ENCODE measurements around the gene OR6V1.

Gene OR6V1

DNA sequence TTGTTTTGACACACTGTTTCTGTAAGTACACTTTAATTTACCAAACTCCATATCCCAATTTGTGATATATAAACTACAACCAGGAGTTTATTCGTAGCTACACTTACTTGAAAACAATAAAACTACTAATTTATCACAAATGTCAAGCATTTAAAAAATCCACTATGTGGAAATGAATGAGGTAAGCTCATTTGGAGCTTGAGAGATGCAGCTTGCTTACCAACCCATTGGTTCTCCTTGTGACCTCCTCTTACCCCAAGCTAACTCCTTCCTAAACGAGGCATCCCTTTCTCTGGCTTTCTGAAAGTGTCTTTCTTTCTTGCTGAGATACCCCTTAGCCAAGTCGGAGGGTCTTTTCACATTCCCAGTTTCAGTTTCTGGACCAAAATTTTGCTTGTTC lies 2.5 kb downstream of the OR6V1 start:
- TF ChIP-seq, protein P1, sequence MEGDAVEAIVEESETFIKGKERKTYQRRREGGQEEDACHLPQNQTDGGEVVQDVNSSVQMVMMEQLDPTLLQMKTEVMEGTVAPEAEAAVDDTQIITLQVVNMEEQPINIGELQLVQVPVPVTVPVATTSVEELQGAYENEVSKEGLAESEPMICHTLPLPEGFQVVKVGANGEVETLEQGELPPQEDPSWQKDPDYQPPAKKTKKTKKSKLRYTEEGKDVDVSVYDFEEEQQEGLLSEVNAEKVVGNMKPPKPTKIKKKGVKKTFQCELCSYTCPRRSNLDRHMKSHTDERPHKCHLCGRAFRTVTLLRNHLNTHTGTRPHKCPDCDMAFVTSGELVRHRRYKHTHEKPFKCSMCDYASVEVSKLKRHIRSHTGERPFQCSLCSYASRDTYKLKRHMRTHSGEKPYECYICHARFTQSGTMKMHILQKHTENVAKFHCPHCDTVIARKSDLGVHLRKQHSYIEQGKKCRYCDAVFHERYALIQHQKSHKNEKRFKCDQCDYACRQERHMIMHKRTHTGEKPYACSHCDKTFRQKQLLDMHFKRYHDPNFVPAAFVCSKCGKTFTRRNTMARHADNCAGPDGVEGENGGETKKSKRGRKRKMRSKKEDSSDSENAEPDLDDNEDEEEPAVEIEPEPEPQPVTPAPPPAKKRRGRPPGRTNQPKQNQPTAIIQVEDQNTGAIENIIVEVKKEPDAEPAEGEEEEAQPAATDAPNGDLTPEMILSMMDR (IDR thresholded peaks at IDR 0.05), result no peak
- no peak overlapping the region for H3K27ac ChIP-seq
- H3K36me3 ChIP-seq, result no peaks in the 10 kb centered on the region
- no peaks in the 10 kb centered on the region for H3K4me1 ChIP-seq (ENCODE audit: control insufficient read depth in 1 of 2, insufficient read depth in 1 of 2, low read depth in 1 of 2, low read length in 1 of 2)
- no peaks in the 10 kb centered on the region for H3K27me3 ChIP-seq
- H3K4me3 ChIP-seq (ENCODE audit: low read depth in 1 of 2, low read length in 1 of 2), result no peak overlapping the region
- H3K9me3 ChIP-seq, result no peaks in the 10 kb centered on the region

DNA sequence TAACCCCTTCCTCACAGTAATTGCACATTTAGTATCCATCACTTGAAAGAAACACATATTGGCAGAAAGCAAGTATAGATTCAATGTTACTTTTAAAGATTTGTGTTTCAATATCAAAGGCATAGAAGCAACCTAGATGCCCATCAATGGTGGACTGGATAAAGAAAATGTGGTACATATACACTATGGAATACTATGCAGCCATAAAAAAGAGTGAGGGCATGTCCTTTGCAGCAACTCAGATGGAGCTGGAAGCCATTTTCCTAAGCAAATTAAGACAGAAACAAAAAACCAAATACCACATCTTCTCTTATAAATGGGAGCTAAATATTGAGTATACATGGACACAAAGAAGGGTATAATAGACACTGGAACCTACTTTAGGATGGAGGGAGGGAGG lies 3.6 kb downstream of the OR6V1 start:
- H3K4me1 ChIP-seq (ENCODE audit: control insufficient read depth in 1 of 2, insufficient read depth in 1 of 2, low read depth in 1 of 2, low read length in 1 of 2), result no peaks in the 10 kb centered on the region
- no peaks in the 10 kb centered on the region for H3K9me3 ChIP-seq
- H3K4me3 ChIP-seq (ENCODE audit: low read depth in 1 of 2, low read length in 1 of 2), result no peak overlapping the region
- TF ChIP-seq, protein P1 (IDR thresholded peaks at IDR 0.05), result no peak
- H3K27me3 ChIP-seq, result no peaks in the 10 kb centered on the region
- H3K27ac ChIP-seq, result no peak overlapping the region
- H3K36me3 ChIP-seq, result no peaks in the 10 kb centered on the region

DNA sequence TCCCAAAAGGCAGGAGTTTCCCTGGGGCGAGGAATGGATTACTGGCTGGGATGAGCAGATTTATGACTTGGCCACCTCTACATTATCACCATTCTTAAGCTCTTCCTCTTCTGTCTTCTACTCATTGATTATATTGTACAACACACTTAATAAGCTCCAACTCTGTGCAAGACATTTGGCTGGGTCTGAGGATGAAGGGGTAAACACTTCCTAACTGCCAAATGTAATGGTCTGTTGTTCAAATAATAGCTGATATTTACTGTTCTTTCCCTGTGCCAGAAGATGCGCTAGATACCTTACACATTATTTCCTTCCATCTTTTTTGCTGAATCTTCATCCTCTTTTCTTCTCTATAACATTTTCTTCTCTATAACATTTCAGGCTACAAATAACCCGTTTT lies 11.6 kb downstream of the OR6V1 start:
- no peaks in the 10 kb centered on the region for H3K36me3 ChIP-seq
- H3K9me3 ChIP-seq, result no peaks in the 10 kb centered on the region

DNA sequence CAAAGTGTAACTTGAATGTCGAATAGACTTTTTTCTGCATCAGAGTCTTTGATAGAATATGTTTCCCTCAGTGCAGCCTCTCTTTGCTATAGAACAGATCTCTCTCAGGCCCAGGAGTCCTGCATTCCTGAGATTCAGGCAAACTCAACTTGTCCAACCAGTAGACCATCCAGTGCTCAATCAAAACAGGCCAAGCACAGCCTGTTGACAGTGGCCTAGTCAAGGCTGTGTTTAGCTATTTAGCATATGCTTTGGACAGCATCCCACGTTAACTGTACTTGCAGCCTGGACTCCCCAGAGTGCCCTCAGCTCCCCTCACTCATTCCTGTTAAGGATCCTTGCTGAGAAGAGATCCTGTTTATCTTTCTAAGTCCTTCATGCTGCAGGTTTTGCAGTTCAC lies 16.3 kb downstream of the OR6V1 start:
- Histone ChIP-seq H3K4me1 (ENCODE audit: control insufficient read depth in 1 of 2, insufficient read depth in 1 of 2, low read depth in 1 of 2, low read length in 1 of 2) (no peaks in the 10 kb centered on the region), H3K4me3 (ENCODE audit: low read depth in 1 of 2, low read length in 1 of 2) (no peak overlapping the region), H3K36me3 (no peaks in the 10 kb centered on the region), H3K9me3 (no peaks in the 10 kb centered on the region), H3K27me3 (no peaks in the 10 kb centered on the region), H3K27ac (no peak overlapping the region)
- TF ChIP-seq, protein P1 (IDR thresholded peaks at IDR 0.05), result no peak

More for the DNA sequence above, 11.6 kb downstream of the OR6V1 start:
- no peaks in the 10 kb centered on the region for H3K4me1 ChIP-seq (ENCODE audit: control insufficient read depth in 1 of 2, insufficient read depth in 1 of 2, low read depth in 1 of 2, low read length in 1 of 2)
- TF ChIP-seq, protein P1 (IDR thresholded peaks at IDR 0.05), result no peak
- no peak overlapping the region for H3K27ac ChIP-seq
- H3K4me3 ChIP-seq (ENCODE audit: low read depth in 1 of 2, low read length in 1 of 2), result no peak overlapping the region
- no peaks in the 10 kb centered on the region for H3K27me3 ChIP-seq

DNA sequence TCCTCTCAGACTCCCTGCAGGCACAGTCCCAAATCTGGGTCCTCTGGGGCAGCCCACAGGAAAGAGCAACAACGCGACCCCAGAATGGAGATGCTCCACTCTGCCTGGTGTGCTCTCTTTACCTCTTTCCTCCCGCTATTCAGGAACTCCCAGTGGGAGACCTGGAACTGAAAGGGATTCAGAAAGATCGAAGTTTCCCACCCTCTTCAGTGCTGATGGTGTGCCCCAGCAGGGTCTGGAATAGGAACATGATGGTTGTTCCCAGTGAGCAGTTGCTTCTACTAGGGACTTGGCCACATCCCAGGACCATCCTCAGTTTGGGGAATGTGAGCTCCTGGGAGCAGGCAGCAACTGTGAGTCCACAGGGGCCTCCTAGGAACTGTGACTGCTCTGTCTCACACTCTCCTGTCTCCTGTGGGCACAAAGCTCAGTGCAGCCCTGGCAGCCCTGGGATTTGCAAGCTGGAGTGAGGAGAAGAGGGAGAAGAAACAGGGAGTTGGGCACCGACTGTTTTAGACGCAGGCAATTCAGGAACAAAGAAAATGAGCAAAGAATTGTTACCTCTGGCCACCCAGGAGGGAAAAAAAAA lies 17.9 kb downstream of the OR6V1 start:
- Histone ChIP-seq H3K27ac (no peak overlapping the region), H3K4me1 (ENCODE audit: control insufficient read depth in 1 of 2, insufficient read depth in 1 of 2, low read depth in 1 of 2, low read length in 1 of 2) (no peaks in the 10 kb centered on the region), H3K9me3 (no peaks in the 10 kb centered on the region), H3K4me3 (ENCODE audit: low read depth in 1 of 2, low read length in 1 of 2) (no peak overlapping the region), H3K27me3 (no peaks in the 10 kb centered on the region), H3K36me3 (no peaks in the 10 kb centered on the region)
- TF ChIP-seq, protein P1 (IDR thresholded peaks at IDR 0.05), result no peak

DNA sequence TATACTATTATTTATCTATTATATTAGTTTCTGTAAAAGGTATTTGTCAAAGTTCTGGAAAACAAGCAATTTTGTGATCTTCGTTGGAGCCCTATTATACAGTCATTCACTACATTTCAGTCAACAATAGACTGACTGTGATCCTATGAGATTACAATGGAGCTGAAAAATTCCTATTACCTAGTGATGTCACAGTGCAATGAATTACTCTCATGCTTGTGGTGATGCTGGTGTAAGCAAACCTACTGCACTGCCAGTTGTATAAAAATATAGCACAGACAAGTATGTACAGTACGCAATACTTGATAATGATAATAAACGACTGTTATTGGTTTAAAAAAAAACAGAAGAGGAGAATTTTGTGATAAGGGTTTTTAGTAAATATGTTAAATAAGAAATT lies 21.4 kb downstream of the OR6V1 start:
- TF ChIP-seq, protein P1 (IDR thresholded peaks at IDR 0.05), result no peak
- Histone ChIP-seq H3K4me1 (ENCODE audit: control insufficient read depth in 1 of 2, insufficient read depth in 1 of 2, low read depth in 1 of 2, low read length in 1 of 2) (no peaks in the 10 kb centered on the region), H3K9me3 (no peaks in the 10 kb centered on the region), H3K36me3 (no peaks in the 10 kb centered on the region), H3K4me3 (ENCODE audit: low read depth in 1 of 2, low read length in 1 of 2) (no peak overlapping the region), H3K27me3 (peaks cover 5% of the 10 kb centered on the region), H3K27ac (no peak overlapping the region)
